HepG2 (cell line): ENCODE measurements around the gene DBNDD1. TPM values are rescaled to one million over a fixed set of nuclear protein-coding genes. Genes with fewer than 3 reads are reported as not detected.

Source experiments
- ATAC-seq: fragments of 200-7000 bp; cut with Tn5 transposase; 3 replicates; pipeline ENCODE4 v1.9.1; 2020; ENCODE audit warnings: mild to moderate bottlenecking, moderate library complexity
- BruUV-seq: library from RNA; stranded (reverse); fragments of 400-500 nt; replicated peaks from 2 replicates; lab custom pipeline; 2021; lab: Mats Ljungman, UMichigan
- CTCF ChIA-PET: fragments of 300-600 bp; formaldehyde crosslinking; extraction: SDS; loops from one replicate; lab custom pipeline; 2021; ENCODE audit warnings: low total read pairs, inconsistent platforms, low intra/inter-chr PET ratio; lab: Yijun Ruan, JAX
- POLR2A ChIA-PET: fragments of 350-600 bp; sonication (Branson Sonifier 250); formaldehyde crosslinking; loops from one replicate; lab custom pipeline; 2020; ENCODE audit warnings: antibody characterized with exemption, inconsistent platforms; lab: Yijun Ruan, JAX
- DNase-seq: peaks from one replicate; pipeline ENCODE4 v3.0.0-alpha.2; 2015; ENCODE audit warnings: low spot score
- FAIRE-seq: peaks from 3 replicates; lab custom pipeline; 2011; peaks lifted over from hg19 to GRCh38; lab: Jason Lieb, UNC
- H2AFZ ChIP-seq: one replicate; pipeline ENCODE4 v1.6.1; 2011; ENCODE audit warnings: low read length, inconsistent platforms
- H3K27ac ChIP-seq: fragments of 300-600 bp; 3 replicates; pipeline ENCODE4 v1.8.0; 2011; ENCODE audit warnings: mixed run types, mild to moderate bottlenecking, mixed read lengths, low read length, inconsistent platforms; ENCODE audit not compliant: insufficient read depth; ENCODE audit errors: extremely low read length
- H3K27me3 ChIP-seq, 2 experiments: fragments of 200-600 bp in 1 of 2; 2 replicates in 1 of 2; 3 replicates in 1 of 2; pipeline versions ENCODE4 v1.6.0 to v1.8.0; 2011; ENCODE audit warnings: low read length in 2 of 2, mild to moderate bottlenecking in 2 of 2, moderate library complexity in 2 of 2, inconsistent platforms in 1 of 2; ENCODE audit not compliant: insufficient read depth in 2 of 2, control insufficient read depth in 1 of 2
- H3K36me3 ChIP-seq, 2 experiments: fragments of 200-600 bp in 1 of 2; replicated peaks in 1 of 2; 2 replicates in 1 of 2; 3 replicates in 1 of 2; pipeline versions ENCODE4 v1.5.1 to v1.8.0; 2011; ENCODE audit warnings: low read length in 2 of 2, inconsistent platforms in 1 of 2; ENCODE audit not compliant: insufficient read depth in 2 of 2, control insufficient read depth in 1 of 2
- H3K4me1 ChIP-seq: 2 replicates; pipeline ENCODE4 v1.5.1; 2012; ENCODE audit warnings: low read length, inconsistent platforms; ENCODE audit not compliant: insufficient read depth
- H3K4me2 ChIP-seq: 2 replicates; pipeline ENCODE4 v1.6.0; 2011; ENCODE audit warnings: low read depth, low read length, inconsistent platforms
- H3K4me3 ChIP-seq, 3 experiments: fragments of 200-600 bp in 1 of 3; sonication (generic), shearing (Covaris generic) in 1 of 3; replicated peaks in 1 of 3; 2 replicates each; pipeline ENCODE4 v1.5.1; 2011 to 2016; ENCODE audit warnings: low read length in 3 of 3, inconsistent platforms in 2 of 3, low read depth in 2 of 3, mild to moderate bottlenecking in 2 of 3, control low read depth in 1 of 3, mixed read lengths in 1 of 3; ENCODE audit not compliant: insufficient read depth in 1 of 3
- H3K79me2 ChIP-seq: one replicate; pipeline ENCODE4 v1.6.1; 2011; ENCODE audit warnings: low read length, inconsistent platforms; ENCODE audit not compliant: insufficient read depth
- H3K9ac ChIP-seq: 2 replicates; pipeline ENCODE4 v1.6.0; 2011; ENCODE audit warnings: mild to moderate bottlenecking, low read depth, low read length, inconsistent platforms; ENCODE audit not compliant: insufficient read depth
- H3K9me3 ChIP-seq: 2 replicates; pipeline ENCODE4 v1.5.1; 2012; ENCODE audit warnings: mild to moderate bottlenecking, low read length
- H4K20me1 ChIP-seq: 2 replicates; pipeline ENCODE4 v1.6.0; 2011; ENCODE audit warnings: inconsistent platforms, mild to moderate bottlenecking, low read length, moderate library complexity; ENCODE audit not compliant: insufficient read depth
- ATF4 ChIP-seq, 2 experiments: fragments of 450-650 bp in 1 of 2; sonication (generic) in 1 of 2; formaldehyde crosslinking; IDR thresholded peaks; 2 replicates each; pipeline versions ENCODE4 v1.5.0 to v1.8.0; 2020 to 2022; ENCODE audit warnings: mild to moderate bottlenecking in 1 of 2, missing genetic modification reagents in 1 of 2
- DR1 ChIP-seq: sonication (generic); formaldehyde crosslinking; IDR thresholded peaks from 2 replicates; pipeline ENCODE4 v1.8.0; 2021; ENCODE audit warnings: mild to moderate bottlenecking, missing genetic modification reagents, inconsistent platforms
- MXI1 ChIP-seq: IDR thresholded peaks from 3 replicates; pipeline ENCODE4 v1.6.1; 2012; ENCODE audit warnings: low read depth, low read length, inconsistent platforms, borderline replicate concordance
- NFYC ChIP-seq: IDR thresholded peaks from 2 replicates; pipeline ENCODE4 v1.6.1; 2016; ENCODE audit warnings: missing genetic modification reagents, missing compliant biosample characterization
- NR1H2 ChIP-seq: sonication (generic); formaldehyde crosslinking; IDR thresholded peaks from 2 replicates; pipeline ENCODE4 v1.8.1; 2022; ENCODE audit warnings: low read depth, missing genetic modification reagents, borderline replicate concordance
- PITX1 ChIP-seq: sonication (generic); formaldehyde crosslinking; IDR thresholded peaks from 2 replicates; pipeline ENCODE4 v1.5.1; 2020; ENCODE audit warnings: mild to moderate bottlenecking, missing genetic modification reagents
- PLRG1 ChIP-seq: fragments of 450-650 bp; conservative IDR thresholded peaks from 2 replicates; pipeline ENCODE4 v1.6.1; 2016
- POGK ChIP-seq: sonication (generic); formaldehyde crosslinking; conservative IDR thresholded peaks from 2 replicates; pipeline ENCODE4 v1.8.0; 2022; ENCODE audit warnings: mild to moderate bottlenecking, moderate library complexity, missing genetic modification reagents
- RORA ChIP-seq: sonication (generic); formaldehyde crosslinking; IDR thresholded peaks from 2 replicates; pipeline ENCODE4 v1.5.0; 2020; ENCODE audit warnings: mild to moderate bottlenecking, missing genetic modification reagents, moderate library complexity
- SPEN ChIP-seq: sonication (generic); formaldehyde crosslinking; IDR thresholded peaks from 2 replicates; pipeline ENCODE4 v1.5.1; 2020; ENCODE audit warnings: low read depth, mild to moderate bottlenecking, missing genetic modification reagents
- SSRP1 ChIP-seq: IDR thresholded peaks from 2 replicates; pipeline ENCODE4 v1.6.1; 2016; ENCODE audit warnings: control low read depth
- ZBED4 ChIP-seq: sonication (generic); formaldehyde crosslinking; IDR thresholded peaks from 2 replicates; pipeline ENCODE4 v1.4.0; 2020; ENCODE audit warnings: missing genetic modification reagents, borderline replicate concordance
- ZC3H4 ChIP-seq: sonication (generic); formaldehyde crosslinking; IDR thresholded peaks from 2 replicates; pipeline ENCODE4 v1.4.0; 2020; ENCODE audit warnings: missing genetic modification reagents, borderline replicate concordance
- ZNF234 ChIP-seq: sonication (generic); formaldehyde crosslinking; conservative IDR thresholded peaks from 2 replicates; pipeline ENCODE4 v1.5.1; 2020; ENCODE audit warnings: mild to moderate bottlenecking, missing genetic modification reagents
- ZNF652 ChIP-seq: IDR thresholded peaks from 2 replicates; pipeline ENCODE4 v1.6.1; 2016; ENCODE audit warnings: low read depth, borderline replicate concordance
- ZNF761 ChIP-seq: sonication (generic); formaldehyde crosslinking; conservative IDR thresholded peaks from 2 replicates; pipeline ENCODE4 v1.4.0; 2020; ENCODE audit warnings: mild to moderate bottlenecking, missing genetic modification reagents
- WGBS: methylation state at CpG from one replicate; pipeline ENCODE4 v1.1.6; 2017; ENCODE audit warnings: low lambda C conversion rate; 5-methylcytosine and 5-hydroxymethylcytosine counted together
- in situ Hi-C: cut with HindIII; loops from 2 replicates; pipeline ENCODE4 v1.10.0; 2017; ENCODE audit warnings: low pct_unique_long_range_greater_than_20kb; ENCODE audit not compliant: extremely low pct_ligation_motif_present
- intact Hi-C: fragments of 100-400 bp; cut with micrococcal nuclease; formaldehyde crosslinking; loops from one replicate; pipeline ENCODE4 v1.10.0; 2022; ENCODE audit not compliant: unreplicated experiment
- polyA plus RNA-seq, 8 experiments: library from polyadenylated mRNA; depleted of rRNA in 3 of 8; stranded (reverse) in 7 of 8; unstranded in 1 of 8; fragments of >200 nt; fragmentation: Illumina TruSeq in 4 of 8; extraction: Trizol in 4 of 8; gene quantifications; 2 replicates each; pipeline versions ENCODE4 v1.2.1 to v1.2.3, GENCODE V29; 2011 to 2016; ENCODE audit warnings: low read depth in 4 of 8, missing spikeins in 1 of 8, mixed read lengths in 1 of 8; ENCODE audit not compliant: insufficient read depth in 1 of 8
- total RNA-seq, 5 experiments: library from RNA; depleted of rRNA; stranded (reverse); fragments of >200 nt; fragmentation: Illumina TruSeq; extraction: Trizol; gene quantifications; 2 replicates each; pipeline ENCODE4 v1.2.3, GENCODE V29; 2016; ENCODE audit warnings: low read depth in 1 of 5

DBNDD1 gene
- total and polyA plus RNA-seq, 2 of the 13 experiments (the other 11 are each of a cell fraction or from before 2014, with no cell fraction given) = 17.0 to 40.4 TPM

- Histone ChIP-seq H2AFZ (no peak overlapping the region), H4K20me1 (no peaks in the 10 kb centered on the region), H3K4me1 (peaks cover 41% of the 10 kb centered on the region), H3K27me3 (no peaks in the 10 kb centered on the region), H3K4me2 (peak overlapping the region; percentile 83), H3K79me2 (no peaks in the 10 kb centered on the region), H3K36me3 (peaks cover 14 to 16% of the 10 kb centered on the region in 2 experiments), H3K9ac (peak overlapping the region; percentile 54), H3K4me3 (peak overlapping the region; percentile 38 to 63 (median 50); a peak in 5 of 6 replicates), H3K27ac (no peak overlapping the region), H3K9me3 (no peaks in the 10 kb centered on the region)
- FAIRE-seq = no peak
- ChIA-PET POLR2A (interaction anchor here (0.8 to 1.4 kb wide), 9 partner anchors 10 to 173 kb away, joined by 3 to 7 read pairs (median 3); partner anchors contain the start of genes MC1R and TCF25), CTCF (no interaction called here)
- in situ Hi-C loops (no loop called here), intact Hi-C loops (no loop called here)
- DNase-seq = no peak
- BruUV-seq = TSS peak; percentile 53
- WGBS = 77% methylated on average over 21 of the region's 23 CpGs
- ATAC-seq = peak; percentile 2; the same call in 2 of the 3 replicates
- TF ChIP-seq ZNF234 (CRISPR knock-in tag) (no peak), MXI1 (no peak), PITX1 (CRISPR knock-in tag) (no peak), ZC3H4 (no peak), ZNF652 (CRISPR knock-in tag) (no peak), RORA (no peak), DR1 (CRISPR knock-in tag) (no peak), ZBED4 (CRISPR knock-in tag) (no peak), POGK (no peak; the same call in 1 of the 2 replicates), NR1H2 (CRISPR knock-in tag) (no peak), ATF4 (CRISPR knock-in tag; IDR thresholded peaks at IDR 0.05) (no peak), PLRG1 (no peak), SSRP1 (CRISPR knock-in tag) (no peak; the same call in 1 of the 2 replicates), SPEN (CRISPR knock-in tag) (no peak), NFYC (CRISPR knock-in tag) (no peak), ZNF761 (0 out of 2 replicates have a peak, but pooled peaks have one; percentile 47)
Observed at GRCh38 chr16:90046122-90046970, 27.1 kb upstream of the DBNDD1 start.
